ENCODE results near the gene RAB30.

The RAB30 gene

GRCh38 chr11:83057721-83058120, 14.0 kb downstream of the RAB30 start:
- no peak for TF ChIP-seq CTCF (IDR thresholded peaks at IDR 0.05; ENCODE audit: unreplicated experiment in 3 of 3)
- Mint-ChIP-seq H3K27ac (no peak overlapping the region), H3K4me3 (no peak overlapping the region), H3K36me3 (ENCODE audit: low read depth) (peaks cover 4% of the 10 kb centered on the region), H3K9me3 (no peaks in the 10 kb centered on the region), H3K4me1 (peaks cover 18% of the 10 kb centered on the region), H3K27me3 (ENCODE audit: low read depth) (no peaks in the 10 kb centered on the region)

- H3K36me3 Mint-ChIP-seq (ENCODE audit: low read depth), result peaks cover 4% of the 10 kb centered on the region
- H3K9me3 Mint-ChIP-seq, result no peaks in the 10 kb centered on the region
- TF ChIP-seq CTCF (IDR thresholded peaks at IDR 0.05; ENCODE audit: unreplicated experiment in 3 of 3), result no peak
- H3K27me3 Mint-ChIP-seq (ENCODE audit: low read depth), result no peaks in the 10 kb centered on the region
- H3K27ac Mint-ChIP-seq, result no peak overlapping the region
- no peak overlapping the region for H3K4me3 Mint-ChIP-seq
- H3K4me1 Mint-ChIP-seq, result peaks cover 25% of the 10 kb centered on the region
Observed at GRCh38 chr11:83056611-83057010, 15.1 kb downstream of the RAB30 start.

GRCh38 chr11:83056204-83056603, 15.5 kb downstream of the RAB30 start:
- H3K27ac Mint-ChIP-seq, result no peak overlapping the region
- TF ChIP-seq CTCF (IDR thresholded peaks at IDR 0.05; ENCODE audit: unreplicated experiment in 3 of 3), result no peak
- no peaks in the 10 kb centered on the region for H3K27me3 Mint-ChIP-seq (ENCODE audit: low read depth)
- peaks cover 29% of the 10 kb centered on the region for H3K4me1 Mint-ChIP-seq
- H3K9me3 Mint-ChIP-seq, result no peaks in the 10 kb centered on the region
- H3K4me3 Mint-ChIP-seq, result no peak overlapping the region
- H3K36me3 Mint-ChIP-seq (ENCODE audit: low read depth), result peaks cover 4% of the 10 kb centered on the region

- H3K4me1 Mint-ChIP-seq, result peaks cover 31% of the 10 kb centered on the region
- peaks cover 4% of the 10 kb centered on the region for H3K36me3 Mint-ChIP-seq (ENCODE audit: low read depth)
- no peak overlapping the region for H3K4me3 Mint-ChIP-seq
- no peak overlapping the region for H3K27ac Mint-ChIP-seq
- no peaks in the 10 kb centered on the region for H3K9me3 Mint-ChIP-seq
- no peaks in the 10 kb centered on the region for H3K27me3 Mint-ChIP-seq (ENCODE audit: low read depth)
- TF ChIP-seq CTCF (IDR thresholded peaks at IDR 0.05; ENCODE audit: unreplicated experiment in 3 of 3), result no peak
Observed at GRCh38 chr11:83054904-83055380, 16.8 kb downstream of the RAB30 start.

GRCh38 chr11:83054001-83054400, 17.7 kb downstream of the RAB30 start:
- peak overlapping the region in 2 of 3 experiments; percentile 8 to 92 for H3K27ac Mint-ChIP-seq
- H3K36me3 Mint-ChIP-seq (ENCODE audit: low read depth), result no peaks in the 10 kb centered on the region
- H3K27me3 Mint-ChIP-seq (ENCODE audit: low read depth), result no peaks in the 10 kb centered on the region
- H3K9me3 Mint-ChIP-seq, result no peaks in the 10 kb centered on the region
- no peak overlapping the region for H3K4me3 Mint-ChIP-seq
- no peak for TF ChIP-seq CTCF (IDR thresholded peaks at IDR 0.05; ENCODE audit: unreplicated experiment in 3 of 3)
- peaks cover 31% of the 10 kb centered on the region for H3K4me1 Mint-ChIP-seq

All from nephron (organoid).